Measurements from ENCODE around the gene BORCS6.

Gene BORCS6

GRCh38 chr17:8153525-8153956 is 36.4 kb downstream of the BORCS6 start:
- DNase-seq = no peak

DNA sequence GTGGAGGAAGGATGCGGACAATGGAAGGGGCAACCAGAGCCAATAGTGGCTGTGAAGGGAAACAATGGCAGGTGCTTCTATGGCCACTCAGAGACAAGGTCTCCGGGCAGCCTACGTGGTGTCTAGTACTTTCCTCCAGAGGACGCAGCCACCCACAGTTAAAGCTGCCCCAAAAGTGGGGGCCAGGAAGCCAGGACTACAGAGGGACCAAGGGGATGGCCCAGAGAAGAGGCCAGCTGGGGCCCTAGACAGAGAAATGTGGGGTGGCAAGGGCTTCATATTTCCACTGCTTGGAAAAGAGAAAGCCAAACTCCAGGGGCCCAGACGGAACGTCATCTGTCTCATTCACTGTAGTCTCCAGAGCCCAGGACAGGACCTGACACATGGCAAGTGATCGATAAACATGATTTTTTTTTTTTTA is 36.9 kb downstream of the BORCS6 start:
- no peak for DNase-seq

GRCh38 chr17:8152112-8152775 is 37.7 kb downstream of the BORCS6 start, which contains the start of gene PER1:
TSS of gene PER1 (minus strand) at chr17:8152404. CDS start at chr17:8150706, 1,698 bp downstream.
- DNase-seq = peak; percentile 75

GRCh38 chr17:8151641-8152111 is 38.3 kb downstream of the BORCS6 start:
- no peak for DNase-seq

GRCh38 chr17:8151120-8151640 is 38.8 kb downstream of the BORCS6 start:
- DNase-seq = peak; percentile 33

DNA sequence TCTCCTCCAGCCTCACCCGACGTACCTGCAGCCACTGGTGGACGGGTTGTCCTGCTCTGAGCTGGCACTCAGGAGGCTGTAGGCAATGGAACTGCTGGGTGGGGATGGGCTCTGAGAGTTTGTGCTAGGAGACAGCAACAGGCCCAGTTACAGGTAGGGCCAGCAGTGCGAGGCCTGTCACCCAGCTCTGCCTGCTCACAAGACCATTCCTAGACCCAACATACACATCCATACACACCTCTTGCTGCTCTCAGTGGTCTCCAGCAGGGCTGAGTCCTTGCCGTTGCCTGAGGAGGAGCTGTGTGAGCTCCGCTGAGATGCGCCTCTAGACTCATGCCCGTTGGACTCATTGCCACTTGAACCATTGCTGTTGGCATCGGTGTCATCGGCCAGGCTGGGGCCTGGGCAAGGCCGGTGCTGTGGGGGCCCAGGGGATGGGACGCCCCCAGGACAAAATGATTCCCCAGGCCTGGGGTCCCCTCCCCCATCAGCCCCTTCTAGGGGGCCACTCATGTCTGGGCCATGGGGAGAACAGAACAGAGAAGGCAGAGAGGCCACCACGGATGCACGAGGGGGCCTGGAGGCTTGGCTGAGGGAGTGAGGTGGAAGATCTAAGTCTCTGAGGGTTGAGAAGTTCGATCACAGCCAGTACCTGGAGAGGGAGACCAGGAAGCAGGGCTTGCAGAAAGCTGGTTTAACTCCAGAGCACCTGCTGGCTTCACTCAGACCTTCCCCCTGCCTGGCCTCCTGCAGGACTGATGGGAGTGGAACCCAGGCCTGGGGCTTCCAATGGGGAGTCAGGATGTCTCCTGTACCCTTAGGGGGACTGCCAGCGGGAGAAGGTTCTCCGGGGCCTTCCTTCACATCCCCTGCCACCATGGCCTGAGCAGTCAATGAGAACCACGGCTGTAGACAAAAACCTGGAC is 39.5 kb downstream of the BORCS6 start:
- DNase-seq = no peak

GRCh38 chr17:8149419-8150193 is 40.4 kb downstream of the BORCS6 start:
- DNase-seq = no peak

DNA sequence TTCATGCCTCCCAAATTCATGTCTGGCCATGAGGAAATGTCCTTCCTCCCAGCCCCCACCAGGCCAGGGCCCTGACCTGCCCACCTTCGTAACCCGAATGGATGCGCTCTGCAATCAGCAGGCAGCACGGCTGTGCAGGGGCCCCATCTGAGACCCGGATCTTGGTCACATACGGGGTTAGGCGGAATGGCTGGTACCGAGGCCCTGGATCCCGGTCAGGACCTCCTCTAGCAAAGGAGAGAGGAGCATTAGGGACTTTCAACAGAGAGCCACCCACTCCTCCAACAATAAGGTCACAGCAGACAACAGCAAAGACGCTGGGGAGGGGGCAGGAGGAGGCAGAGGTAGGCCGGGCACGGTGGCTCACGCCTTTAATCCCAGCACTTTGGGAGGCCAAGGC is 41.4 kb downstream of the BORCS6 start:
- no peak for DNase-seq

- no peak for DNase-seq
Measured at GRCh38 chr17:8147805-8148404, 42.1 kb downstream of the BORCS6 start.

- DNase-seq = no peak
Measured at GRCh38 chr17:8147141-8147804, 42.7 kb downstream of the BORCS6 start.

DNA sequence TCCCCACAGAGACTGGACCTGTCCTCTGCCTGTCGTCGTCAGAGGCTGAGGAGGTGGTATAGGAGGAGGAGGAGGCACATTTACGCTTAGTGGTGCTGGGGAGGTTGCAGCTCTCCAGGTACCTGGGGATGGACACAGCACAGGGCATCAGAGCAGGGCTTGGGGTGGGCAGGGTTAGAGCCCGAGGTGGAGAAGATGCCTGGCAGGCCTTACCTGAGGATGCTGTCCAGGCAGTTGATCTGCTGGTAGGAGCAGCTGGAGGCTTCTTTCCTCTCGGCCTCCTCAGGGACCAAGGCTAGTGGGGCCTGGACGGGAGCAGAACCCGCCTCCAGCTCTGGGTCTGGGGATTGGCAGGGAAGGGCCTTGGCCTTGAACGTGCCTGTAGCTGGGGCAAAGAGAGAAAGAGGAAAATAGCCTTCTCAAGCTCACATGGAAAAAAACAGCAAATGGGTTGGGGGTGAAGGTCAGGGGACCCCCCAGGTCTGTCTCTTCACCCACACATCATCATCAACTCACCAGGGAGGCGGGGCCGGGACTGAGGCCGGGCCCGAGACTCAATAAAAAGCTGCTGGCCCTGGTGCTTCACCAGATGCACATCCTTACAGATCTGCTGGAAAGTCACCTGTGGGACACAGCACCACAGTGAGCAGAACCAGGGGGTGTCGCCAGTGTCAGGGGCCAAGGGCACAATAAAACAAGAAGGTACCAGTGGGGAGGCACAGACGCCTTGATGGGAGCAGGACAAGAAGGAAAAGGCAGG is 43.4 kb downstream of the BORCS6 start:
- DNase-seq = no peak

DNA sequence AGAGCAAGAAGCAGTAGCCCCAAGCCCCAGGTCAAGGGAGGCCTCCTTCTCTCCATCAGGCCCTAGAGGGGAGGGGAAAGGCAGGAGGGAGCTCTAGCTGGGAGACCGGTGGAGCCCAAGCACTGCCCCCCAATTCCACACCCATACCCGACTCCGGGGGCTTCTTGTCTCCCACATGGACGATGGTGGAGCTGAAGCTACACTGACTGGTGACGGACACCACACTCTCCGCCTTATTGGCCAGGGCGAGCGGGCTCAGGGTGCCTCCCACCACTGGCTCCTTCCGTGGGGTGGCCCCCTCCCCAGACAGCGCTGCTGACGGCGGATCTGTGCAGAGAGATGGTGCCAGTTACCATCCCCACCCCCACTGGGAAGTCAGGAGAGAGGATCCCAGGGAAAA is 44.2 kb downstream of the BORCS6 start:
- DNase-seq = no peak

GRCh38 chr17:8144401-8145231 is 45.4 kb downstream of the BORCS6 start:
- DNase-seq = no peak

- DNase-seq = no peak
Measured at GRCh38 chr17:8143581-8144400, 46.2 kb downstream of the BORCS6 start.

GRCh38 chr17:8142887-8143580 is 46.9 kb downstream of the BORCS6 start:
- DNase-seq = no peak

DNA sequence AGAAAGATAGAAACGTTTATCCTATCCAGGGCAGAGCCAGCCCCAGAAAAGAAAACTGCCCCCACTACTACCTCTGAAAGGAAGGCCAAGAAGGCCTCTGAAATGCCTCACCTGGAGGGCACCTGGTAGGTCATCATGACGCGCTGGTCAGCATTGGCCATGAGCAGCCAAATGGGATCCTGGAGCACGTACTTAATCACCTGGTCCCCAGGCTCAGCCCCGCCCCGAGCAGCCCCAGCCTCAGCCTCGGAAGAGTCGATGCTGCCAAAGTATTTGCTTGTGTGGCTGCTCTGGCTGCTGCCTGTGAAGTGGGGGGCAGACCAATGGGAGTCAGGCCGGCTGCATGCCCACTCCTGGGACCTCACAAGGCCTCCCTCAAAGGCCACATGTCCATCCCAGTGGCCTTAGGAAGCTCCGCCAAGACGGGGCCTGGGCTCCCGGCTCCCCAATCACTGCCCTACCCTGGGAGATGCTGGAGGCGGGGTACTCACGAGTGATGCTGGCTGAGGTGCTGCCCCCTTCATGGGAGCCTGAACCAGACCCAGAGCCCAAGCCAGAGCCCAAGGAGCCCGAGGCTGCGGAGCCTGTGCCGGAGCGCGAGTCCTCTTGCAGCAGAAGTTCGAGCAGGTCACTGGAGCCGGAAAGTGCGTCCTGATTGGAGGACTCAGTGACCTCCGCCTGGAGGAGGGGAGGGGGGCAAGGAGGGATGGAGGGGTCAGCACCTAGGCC is 47.7 kb downstream of the BORCS6 start:
- no peak for DNase-seq

- DNase-seq = no peak
Measured at GRCh38 chr17:8141741-8142140, 48.2 kb downstream of the BORCS6 start.

- no peak for DNase-seq
Measured at GRCh38 chr17:8141045-8141444, 48.9 kb downstream of the BORCS6 start.

Measured in NCI-H774 (cell line).